ENCODE measurements around the gene RIOX2. TPM values are rescaled to one million over a fixed set of nuclear protein-coding genes. Genes with fewer than 3 reads are reported as not detected.

Gene RIOX2
- total RNA-seq, 2 donors from 2014 or later, result 22.1 to 32.3 TPM

DNA sequence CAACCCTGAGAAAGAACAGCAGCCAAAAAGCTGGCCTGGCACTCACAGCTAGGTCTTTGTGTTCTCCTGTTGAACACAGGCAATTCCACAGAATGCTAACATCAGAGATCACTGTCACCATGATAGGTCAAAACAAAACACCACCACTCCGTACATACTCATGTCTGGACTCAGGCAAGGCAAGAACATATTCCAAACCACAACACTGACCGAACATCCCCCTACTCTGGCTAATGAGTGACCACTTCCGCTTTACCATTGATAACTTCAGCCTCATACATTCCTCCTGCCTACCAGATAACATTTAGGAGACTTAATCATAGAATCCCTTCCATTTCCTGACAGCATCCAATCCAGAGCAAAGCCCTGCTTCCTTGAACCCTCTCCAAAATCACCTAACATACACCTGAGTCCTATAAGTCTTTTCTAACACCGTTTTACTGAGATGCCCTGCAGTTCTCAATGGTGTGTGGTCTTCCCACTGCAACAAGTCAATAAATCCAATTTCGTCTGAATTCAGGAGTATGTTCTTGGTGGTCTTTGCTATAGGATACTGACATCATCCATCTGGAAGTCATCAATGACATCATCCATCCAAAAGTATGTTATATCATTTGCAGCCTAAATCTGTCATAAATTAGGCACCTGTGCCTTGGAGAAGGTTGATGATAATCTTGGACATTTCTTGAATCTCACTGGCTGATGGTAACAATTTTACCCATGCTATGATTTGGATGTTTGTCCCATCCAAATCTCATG lies 23.7 kb downstream of the RIOX2 start:
- 75 to 80% methylated on average over 5 of the region's 5 CpGs for WGBS, 2 donors
- no peak for ATAC-seq
- H3K4me3 ChIP-seq, result no peak overlapping the region
- no peaks in the 10 kb centered on the region for H3K4me1 ChIP-seq
- intact Hi-C loops (cut with DNase I), result no loop called here
- peaks cover 0 to 35% of the 10 kb centered on the region in 2 donors for H3K36me3 ChIP-seq (replicated peaks in 1 of 2; ENCODE audit: insufficient read depth in 1 of 2, low read depth in 2 of 2)
- H3K9me3 ChIP-seq, result no peaks in the 10 kb centered on the region
- H3K27ac ChIP-seq, result no peak overlapping the region
- no peak for DNase-seq
- H3K27me3 ChIP-seq, result no peaks in the 10 kb centered on the region
- TF ChIP-seq, protein P1, sequence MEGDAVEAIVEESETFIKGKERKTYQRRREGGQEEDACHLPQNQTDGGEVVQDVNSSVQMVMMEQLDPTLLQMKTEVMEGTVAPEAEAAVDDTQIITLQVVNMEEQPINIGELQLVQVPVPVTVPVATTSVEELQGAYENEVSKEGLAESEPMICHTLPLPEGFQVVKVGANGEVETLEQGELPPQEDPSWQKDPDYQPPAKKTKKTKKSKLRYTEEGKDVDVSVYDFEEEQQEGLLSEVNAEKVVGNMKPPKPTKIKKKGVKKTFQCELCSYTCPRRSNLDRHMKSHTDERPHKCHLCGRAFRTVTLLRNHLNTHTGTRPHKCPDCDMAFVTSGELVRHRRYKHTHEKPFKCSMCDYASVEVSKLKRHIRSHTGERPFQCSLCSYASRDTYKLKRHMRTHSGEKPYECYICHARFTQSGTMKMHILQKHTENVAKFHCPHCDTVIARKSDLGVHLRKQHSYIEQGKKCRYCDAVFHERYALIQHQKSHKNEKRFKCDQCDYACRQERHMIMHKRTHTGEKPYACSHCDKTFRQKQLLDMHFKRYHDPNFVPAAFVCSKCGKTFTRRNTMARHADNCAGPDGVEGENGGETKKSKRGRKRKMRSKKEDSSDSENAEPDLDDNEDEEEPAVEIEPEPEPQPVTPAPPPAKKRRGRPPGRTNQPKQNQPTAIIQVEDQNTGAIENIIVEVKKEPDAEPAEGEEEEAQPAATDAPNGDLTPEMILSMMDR (IDR thresholded peaks at IDR 0.05), result no peak
- no peak for TF ChIP-seq POLR2A (IDR thresholded peaks at IDR 0.05)

DNA sequence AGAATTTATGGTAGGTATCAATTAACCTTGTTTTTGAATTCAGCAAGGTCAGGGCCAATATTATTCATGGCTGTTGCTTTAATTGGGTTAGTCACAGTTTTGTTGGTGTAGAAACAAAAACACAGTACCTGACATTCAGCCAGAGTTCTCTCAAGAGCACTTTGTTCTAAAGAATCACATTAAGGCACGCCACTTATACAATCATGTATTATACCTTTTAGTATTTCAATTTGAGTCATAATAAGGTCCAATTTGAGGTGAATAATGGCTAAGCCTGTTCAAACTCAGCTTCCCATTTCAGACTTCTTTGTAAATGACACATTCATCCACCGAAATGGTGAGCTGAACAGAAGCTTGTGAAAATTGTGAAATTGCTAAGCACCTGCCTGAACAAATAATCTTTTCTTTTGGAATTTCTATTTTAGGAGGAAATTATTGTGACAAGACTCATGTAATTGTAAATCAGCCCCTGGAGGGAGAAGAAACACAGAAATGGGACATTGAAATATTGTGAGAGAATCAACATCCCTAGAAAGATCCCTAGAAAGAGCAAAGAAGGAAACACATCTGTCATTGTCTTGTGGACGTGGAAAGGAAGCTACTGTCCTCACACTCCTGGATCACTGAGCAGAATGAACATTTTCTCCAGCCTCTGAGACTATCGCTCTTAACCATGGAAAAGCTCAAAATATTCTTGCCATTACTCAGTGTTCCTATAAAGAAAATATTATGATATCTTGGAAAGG lies 29.3 kb downstream of the RIOX2 start:
- peaks cover 0 to 16% of the 10 kb centered on the region in 2 donors for H3K36me3 ChIP-seq (replicated peaks in 1 of 2; ENCODE audit: insufficient read depth in 1 of 2, low read depth in 2 of 2)
- DNase-seq (no peak), ATAC-seq (no peak)
- TF ChIP-seq, protein P1 (IDR thresholded peaks at IDR 0.05), result no peak
- no peaks in the 10 kb centered on the region for H3K9me3 ChIP-seq
- H3K4me3 ChIP-seq, result no peak overlapping the region
- WGBS, 2 donors, result 79 to 86% methylated on average over 4 of the region's 4 CpGs
- no peak overlapping the region for H3K27ac ChIP-seq
- intact Hi-C loops (cut with DNase I), result no loop called here
- H3K4me1 ChIP-seq, result peaks cover 8% of the 10 kb centered on the region
- no peaks in the 10 kb centered on the region for H3K27me3 ChIP-seq

- Histone ChIP-seq H3K4me3 (no peak overlapping the region), H3K36me3 (replicated peaks in 1 of 2; ENCODE audit: insufficient read depth in 1 of 2, low read depth in 2 of 2) (peaks cover 0 to 6% of the 10 kb centered on the region in 2 donors), H3K4me1 (peaks cover 8% of the 10 kb centered on the region), H3K27me3 (no peaks in the 10 kb centered on the region), H3K9me3 (no peaks in the 10 kb centered on the region), H3K27ac (no peak overlapping the region)
- DNase-seq, result no peak
- intact Hi-C loops (cut with DNase I), result no loop called here
- TF ChIP-seq, protein P1 (IDR thresholded peaks at IDR 0.05), result no peak
- no peak for TF ChIP-seq POLR2A (IDR thresholded peaks at IDR 0.05)
- no peak for ATAC-seq
- 76 to 81% methylated on average over 1 of the region's 1 CpG for WGBS, 2 donors
These were observed 32.2 kb downstream of the RIOX2 start for GRCh38 chr3:97940034-97940433.

- H3K4me3 ChIP-seq, result no peak overlapping the region
- H3K4me1 ChIP-seq, result peaks cover 8% of the 10 kb centered on the region
- WGBS, 2 donors, result 85 to 88% methylated on average over 2 of the region's 2 CpGs
- intact Hi-C loops (cut with DNase I), result no loop called here
- ATAC-seq (no peak), DNase-seq (no peak)
- TF ChIP-seq, protein P1 (IDR thresholded peaks at IDR 0.05), result no peak
- no peak for TF ChIP-seq POLR2A (IDR thresholded peaks at IDR 0.05)
- H3K36me3 ChIP-seq (replicated peaks in 1 of 2; ENCODE audit: insufficient read depth in 1 of 2, low read depth in 2 of 2), result peaks cover 0 to 3% of the 10 kb centered on the region in 2 donors
- no peak overlapping the region for H3K27ac ChIP-seq
- no peaks in the 10 kb centered on the region for H3K9me3 ChIP-seq
- H3K27me3 ChIP-seq, result no peaks in the 10 kb centered on the region
These were observed 32.8 kb downstream of the RIOX2 start for GRCh38 chr3:97939401-97939800.
